ENCODE data around the gene ST8SIA2.

DNA sequence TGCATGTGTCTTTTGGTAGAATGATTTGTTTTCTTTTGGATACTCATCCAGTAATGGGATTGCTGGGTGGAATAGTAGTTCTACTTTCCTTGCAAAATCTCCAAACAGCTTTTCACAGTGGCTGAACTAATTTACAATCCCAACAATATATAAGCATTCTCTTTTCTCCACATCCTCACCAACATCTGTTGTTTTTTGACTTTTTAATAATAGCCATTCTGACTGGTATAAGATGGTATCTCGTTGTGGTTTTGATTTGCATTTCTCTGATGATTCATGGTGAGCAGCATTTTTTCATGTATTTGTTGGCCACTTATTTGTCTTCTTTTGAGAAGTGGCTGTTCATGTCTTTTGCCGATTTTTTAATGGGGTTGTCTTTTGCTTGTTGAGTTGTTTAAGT lies 55.8 kb downstream of the ST8SIA2 start:
- TF ChIP-seq, protein P1, sequence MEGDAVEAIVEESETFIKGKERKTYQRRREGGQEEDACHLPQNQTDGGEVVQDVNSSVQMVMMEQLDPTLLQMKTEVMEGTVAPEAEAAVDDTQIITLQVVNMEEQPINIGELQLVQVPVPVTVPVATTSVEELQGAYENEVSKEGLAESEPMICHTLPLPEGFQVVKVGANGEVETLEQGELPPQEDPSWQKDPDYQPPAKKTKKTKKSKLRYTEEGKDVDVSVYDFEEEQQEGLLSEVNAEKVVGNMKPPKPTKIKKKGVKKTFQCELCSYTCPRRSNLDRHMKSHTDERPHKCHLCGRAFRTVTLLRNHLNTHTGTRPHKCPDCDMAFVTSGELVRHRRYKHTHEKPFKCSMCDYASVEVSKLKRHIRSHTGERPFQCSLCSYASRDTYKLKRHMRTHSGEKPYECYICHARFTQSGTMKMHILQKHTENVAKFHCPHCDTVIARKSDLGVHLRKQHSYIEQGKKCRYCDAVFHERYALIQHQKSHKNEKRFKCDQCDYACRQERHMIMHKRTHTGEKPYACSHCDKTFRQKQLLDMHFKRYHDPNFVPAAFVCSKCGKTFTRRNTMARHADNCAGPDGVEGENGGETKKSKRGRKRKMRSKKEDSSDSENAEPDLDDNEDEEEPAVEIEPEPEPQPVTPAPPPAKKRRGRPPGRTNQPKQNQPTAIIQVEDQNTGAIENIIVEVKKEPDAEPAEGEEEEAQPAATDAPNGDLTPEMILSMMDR (IDR thresholded peaks at IDR 0.05), result no peak
- TF ChIP-seq EZH2 (IDR thresholded peaks at IDR 0.05), result no peak
- no peak for TF ChIP-seq EZH2phosphoT487 (IDR thresholded peaks at IDR 0.05)

Data from neural progenitor cell (in vitro differentiated cells).